HG03103 (cell line): ENCODE data around the gene MYOM1.
"Not testable (repeated sequence)": the region's sequence is repeated elsewhere in the genome, so short reads cannot be mapped to it uniquely, and the experiment has no call there.

Experiments
- ATAC-seq: cut with Tn5 transposase; IDR thresholded peaks from one replicate; pipeline ENCODE4 v1.9.1; 2021; ENCODE audit warnings: low read depth; ENCODE audit not compliant: unreplicated experiment

MYOM1 gene

DNA sequence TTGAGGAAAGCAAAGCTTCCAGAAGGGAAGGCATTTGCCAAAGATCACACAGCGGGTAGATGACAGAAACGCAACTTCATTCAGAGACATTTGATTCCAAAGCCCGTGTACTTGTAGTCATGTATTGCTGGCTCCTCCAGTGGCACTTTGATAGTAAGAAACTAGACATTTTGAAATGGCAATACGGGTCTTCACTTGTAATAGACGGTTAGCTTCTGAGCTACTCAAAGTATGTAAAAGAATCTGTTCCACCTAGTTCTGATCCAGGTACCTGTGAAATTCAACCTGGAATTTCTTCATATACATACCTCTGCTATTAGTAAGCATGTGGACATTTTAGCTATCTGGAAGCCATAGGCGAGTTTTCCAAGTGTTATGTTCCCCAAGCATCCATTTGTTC is 1.7 kb upstream of the MYOM1 start:
- no peak for ATAC-seq

DNA sequence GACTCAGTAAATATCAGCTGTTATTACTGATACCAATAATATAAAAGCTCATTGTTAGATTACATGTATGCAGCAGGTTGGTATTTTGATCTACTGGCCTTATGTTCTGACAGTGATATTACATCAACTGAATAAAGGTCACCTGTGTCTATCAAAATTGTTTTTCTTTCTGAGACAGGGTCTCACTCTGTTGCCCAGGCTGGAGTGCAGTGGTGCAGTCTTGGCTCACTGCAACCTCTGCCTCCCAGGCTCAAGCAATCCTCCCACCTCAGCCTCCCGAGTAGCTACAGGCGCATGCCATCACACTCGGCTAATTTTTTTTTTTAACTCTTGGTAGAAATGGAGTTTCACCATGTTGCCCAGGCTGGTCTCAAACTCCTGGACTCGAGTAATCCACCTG is 1.1 kb upstream of the MYOM1 start:
- ATAC-seq, result not testable (repeated sequence)

DNA sequence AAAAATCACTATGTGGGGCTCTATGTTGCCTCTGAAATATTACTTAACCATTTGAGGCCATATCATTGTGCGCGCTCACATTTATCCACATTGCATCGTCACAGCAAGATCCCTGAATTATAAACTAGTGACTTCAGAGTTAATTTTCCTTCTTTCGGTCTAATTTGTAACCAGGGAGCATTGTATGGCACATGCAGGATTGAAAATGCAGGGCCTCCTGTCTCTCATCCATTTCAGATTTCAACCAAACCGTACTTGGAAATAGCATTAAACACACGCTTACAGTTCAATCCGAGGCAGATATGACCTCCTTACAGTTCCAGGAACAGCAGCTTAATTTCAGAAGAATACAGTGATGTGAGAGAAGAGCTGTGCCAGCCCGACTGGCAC is 532 bp downstream of the MYOM1 start:
- ATAC-seq, result no peak

DNA sequence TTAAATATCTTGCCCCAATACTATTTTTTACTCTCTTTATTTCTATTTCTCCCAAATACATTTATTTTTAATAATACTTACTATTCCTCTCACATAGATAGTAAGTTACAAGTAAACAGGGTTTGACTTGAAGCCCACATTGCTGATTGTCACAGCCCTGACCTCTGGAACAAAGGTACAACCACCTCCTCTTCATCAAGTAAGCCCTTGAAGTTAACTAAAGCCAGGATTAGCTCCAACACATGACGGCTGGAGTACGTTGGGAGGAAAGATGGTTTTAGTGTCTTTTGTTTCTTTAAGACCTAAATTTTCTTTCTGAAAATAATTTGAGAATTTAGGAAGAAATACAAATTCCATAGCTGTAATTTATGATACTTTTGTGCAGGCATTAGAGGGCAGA is 949 bp downstream of the MYOM1 start:
- no peak for ATAC-seq

DNA sequence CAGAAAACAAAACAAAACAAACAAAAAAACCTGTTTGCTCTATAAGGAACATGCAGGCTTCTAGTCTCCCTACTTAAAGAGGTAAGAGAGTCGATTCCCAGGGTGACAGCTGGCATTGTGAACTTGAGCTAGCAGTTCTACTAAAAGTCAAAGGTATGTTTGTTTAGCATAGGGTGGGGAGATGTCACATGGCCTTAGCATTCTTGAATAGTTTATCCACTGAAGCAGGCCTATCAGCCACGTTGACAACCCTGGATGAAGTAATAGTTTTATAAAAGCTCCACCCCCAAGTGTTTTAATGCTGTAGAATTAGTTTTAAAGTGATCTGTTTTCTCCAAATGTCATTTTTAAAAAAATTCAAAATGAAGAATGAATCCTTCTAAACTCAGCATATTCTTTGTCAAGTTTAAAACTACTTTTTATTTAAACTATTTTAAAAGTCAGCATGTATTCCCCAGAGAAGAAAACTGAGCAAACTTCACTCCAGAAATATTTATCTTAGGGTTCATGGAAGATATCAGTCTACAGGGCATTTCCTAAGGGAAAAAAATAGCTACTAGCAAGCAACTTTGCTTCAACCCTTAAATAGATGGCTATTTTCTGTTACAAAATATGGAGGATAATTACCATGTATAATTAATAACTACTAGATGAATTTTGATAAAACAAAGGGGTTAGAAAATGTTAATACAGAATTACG is 1.7 kb downstream of the MYOM1 start:
- ATAC-seq, result no peak

DNA sequence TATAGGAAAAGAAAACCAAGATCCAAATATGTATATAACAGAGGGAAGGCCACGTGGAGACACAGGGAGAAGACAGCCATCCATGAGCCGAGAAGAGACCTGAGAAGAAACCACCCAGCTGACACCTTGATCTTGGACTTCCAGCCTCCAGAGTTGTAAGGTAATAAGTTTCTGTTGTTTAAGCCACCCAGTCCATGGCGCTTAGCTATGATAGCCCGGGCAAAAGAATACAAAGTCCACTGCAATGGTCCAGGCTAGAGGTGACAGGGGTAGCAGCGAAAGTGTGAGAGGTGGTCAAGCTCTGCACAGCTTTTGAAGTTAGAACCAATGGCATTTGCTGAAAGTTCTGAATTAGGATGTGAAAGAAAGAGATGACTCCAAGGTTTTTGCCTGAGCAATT is 2.8 kb downstream of the MYOM1 start:
- ATAC-seq, result no peak

DNA sequence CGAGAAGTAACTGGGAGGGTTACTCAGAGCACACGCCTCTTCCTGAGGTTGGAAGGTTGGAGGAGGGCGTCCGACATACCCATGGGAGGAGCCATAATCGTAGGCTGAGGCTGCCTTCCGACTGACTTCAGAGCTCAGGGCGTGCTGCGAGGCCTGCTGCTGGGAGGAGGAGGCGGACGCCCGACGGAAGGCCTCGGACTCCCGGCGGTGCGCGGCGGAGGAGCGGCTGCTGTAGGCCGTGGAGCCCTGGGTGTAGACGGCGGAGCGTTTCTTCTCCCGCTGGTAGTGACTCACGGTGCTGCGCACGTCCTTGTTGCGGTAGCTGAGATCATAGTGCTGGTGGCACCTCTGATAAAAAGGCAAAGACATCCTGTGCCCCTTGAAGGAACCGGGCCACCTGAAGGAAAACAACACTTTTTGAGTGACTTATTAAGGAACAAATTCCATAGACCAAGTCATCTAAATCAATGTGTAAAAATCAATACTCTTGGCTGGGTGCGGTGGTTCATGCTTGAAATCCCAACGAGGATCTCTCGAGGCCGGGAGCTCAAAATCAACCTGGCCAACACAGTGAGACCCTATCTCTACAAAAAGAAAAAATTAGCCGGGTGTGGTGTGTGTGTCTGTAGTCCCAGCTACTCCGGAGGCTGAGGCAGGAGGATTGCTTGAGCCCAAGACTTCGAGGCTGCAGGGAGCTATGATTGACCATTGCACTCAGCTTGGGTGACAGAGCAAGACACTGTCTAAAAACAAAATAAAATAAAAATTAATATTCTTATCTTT is 4.7 kb downstream of the MYOM1 start:
- no peak for ATAC-seq

DNA sequence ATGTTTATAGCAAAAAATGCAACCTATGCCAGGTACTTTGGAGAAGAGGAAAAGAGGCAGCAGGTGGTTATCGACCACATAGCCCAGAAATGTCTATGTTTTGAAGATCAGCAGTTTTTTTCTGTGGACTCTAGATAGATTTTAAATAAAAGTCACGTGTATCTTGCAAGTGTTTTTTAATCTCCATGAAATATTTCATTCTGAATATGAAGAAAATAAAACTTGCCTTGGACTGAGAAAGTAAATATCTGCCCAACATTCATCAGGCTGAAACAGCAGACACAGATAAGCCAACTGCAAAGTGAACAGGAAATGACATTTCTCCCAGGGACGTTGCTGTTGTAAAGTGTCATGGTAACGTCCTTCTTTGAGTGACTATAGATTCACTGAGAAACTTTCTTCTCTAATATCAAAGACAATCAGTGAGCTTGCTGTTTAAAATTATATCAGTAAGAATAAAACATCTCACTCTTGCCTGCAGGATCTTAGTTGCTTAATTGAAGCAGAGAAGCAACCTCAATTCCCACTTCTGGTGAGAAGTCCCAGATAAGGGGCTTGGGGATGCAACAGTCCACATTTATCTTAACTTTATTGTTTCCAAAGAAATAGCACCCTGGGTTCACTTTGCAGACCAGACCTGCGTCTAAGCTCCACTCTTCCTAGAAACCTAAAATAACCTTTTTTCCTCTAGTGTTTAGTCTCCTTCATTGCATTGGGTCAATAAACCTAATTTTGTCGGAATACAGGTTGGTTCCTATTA is 6.3 kb downstream of the MYOM1 start:
- no peak for ATAC-seq

DNA sequence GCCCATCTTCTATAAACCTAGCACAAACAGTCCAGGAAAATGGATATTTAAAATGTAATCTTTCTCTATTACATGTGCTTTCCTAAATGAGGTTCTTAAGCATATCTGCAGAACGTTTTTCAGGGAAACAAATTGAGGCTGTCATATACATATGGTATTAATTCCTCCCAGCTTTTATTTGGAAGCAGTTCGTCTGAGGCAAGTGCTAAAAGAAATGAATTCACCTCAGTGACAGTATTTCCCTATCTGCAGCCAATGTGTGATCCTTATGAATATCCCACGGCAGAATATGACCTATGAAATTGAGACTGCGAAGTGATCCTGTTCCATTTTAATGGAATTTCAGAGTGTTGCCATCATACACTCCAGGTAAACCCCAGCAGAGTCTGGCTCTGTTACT is 7.1 kb downstream of the MYOM1 start:
- no peak for ATAC-seq

DNA sequence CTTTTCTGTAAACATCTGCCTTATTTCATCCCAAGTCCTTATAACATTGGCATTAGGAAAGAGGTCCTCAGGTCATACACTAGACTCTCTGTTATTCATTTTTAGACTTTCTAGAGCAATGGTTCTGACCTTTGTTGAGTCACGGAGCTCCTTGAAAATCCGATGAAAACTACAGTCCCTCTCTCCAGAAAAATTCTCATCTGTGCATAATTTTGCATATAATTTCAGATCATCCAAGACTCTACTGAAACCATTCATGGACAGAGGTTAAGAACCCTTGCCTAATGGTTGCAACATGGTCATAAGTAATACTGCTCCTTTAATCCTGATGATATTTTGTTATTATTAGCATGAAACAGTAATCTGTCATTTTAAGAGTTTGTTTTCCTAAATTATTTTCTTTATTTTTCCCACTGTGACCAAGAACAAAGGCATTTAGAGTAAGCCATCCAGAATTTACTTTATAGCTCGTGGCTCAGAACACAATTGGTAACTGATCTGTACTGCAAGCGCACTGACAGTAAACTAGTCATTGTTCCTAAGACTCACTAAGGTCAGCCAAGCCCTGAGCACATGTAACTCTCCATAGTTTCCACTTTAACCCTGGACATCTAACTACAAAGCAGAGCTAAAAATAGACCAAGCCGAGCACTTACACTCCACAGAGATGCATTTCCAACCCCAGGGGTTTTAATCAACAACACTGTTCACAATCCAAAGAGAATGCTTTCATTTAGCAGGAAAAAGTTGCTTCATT is 8.4 kb downstream of the MYOM1 start:
- no peak for ATAC-seq

DNA sequence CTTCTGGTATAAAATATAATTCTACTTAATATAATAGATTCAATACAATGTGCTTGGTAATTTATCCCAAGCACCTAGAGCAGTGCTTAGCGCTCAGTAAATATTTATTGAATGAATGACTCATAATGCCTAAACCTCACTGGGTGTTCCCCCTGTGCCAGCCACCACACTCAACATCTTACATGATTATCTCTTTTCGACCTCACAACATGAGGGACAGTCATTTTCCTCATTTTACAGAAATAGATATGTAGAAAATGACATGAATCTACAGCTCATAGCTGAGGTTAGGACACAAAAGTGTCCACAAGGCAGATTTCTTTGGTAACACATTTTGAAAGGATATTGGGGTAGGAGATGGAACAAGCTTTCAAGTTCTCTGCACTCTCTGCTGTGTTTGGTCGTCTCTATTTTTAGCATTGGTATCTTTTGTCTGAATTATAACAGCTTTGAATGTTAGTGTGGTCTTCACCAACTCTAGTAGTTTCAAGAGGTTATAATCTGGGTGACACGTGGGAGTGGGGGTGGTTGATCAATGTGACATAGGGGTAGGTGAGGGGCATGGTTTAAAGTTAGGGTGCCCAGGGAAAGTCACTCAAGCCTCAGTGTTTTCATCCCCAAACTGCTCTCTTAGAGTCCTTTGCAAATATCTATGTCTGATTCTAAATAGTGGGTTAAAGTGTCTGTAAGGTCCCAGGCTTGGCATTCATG is 9.8 kb downstream of the MYOM1 start:
- ATAC-seq, result peak; percentile 76

DNA sequence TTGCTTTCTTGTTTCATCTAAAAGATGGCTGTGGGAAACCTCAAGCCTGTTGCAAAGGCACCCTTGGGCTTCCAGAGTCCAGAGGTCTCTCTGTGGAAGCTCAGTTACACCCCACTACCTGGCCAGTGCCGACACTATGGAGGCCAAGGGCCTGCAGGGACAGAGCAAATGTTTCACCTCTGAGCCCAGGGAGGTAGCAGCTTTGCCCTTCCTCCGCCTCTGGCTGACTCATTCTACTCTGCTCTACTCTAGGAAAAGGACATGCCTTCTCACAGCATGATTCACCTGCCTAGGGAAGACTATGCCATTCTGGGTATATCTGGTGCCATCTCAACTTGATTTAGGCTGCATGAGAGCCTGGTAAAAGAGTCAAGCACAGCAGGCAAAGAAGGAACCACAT is 12.2 kb downstream of the MYOM1 start:
- ATAC-seq, result no peak

DNA sequence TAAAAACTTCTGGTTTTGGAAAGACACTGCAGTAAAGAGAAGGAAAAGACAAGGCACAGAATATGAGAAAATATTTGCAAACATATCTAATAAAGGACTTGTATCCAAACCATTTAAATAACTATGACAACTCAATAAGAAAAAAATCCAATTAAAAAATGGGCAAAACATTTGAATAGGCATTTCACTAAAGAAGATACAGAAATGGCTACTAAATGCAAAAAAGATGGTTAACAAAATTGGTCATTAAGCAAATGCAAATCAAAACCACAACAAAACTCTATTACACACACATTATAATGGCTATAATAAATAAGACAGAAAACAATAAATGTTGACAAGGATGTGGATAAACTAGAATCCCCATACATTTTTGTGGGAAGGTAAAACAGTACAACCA is 14.5 kb downstream of the MYOM1 start:
- ATAC-seq, result no peak

DNA sequence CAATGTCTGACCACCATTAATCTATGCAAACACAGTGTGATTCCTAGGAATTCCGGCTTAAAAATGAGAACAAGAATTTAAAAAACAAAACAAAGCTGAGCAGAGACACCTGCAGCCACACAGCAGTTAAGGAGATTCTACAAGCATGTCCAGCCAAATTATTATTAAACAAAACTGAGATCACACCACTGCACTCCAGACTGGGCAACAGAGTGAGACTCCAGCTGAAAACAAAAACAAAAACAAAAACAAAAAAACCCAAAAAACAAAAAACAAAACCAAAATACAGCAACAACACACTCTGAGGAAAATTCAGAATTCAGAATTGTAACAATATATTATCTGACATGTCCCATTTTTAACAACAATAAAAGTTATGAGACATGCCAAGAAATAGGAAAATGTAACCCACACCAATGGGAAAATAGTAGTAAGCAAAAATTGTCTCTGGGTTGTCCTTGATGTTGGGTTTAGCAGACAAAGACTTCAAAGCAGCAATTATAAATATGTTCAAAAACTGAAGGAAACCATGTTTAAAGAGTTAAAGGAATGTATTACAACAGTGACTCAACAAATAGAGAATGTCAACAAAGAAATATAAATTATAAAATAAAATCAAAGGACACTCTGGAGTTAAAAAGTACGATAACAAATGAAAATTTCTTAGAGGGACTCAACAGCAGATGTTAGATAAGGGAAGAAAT is 19.7 kb downstream of the MYOM1 start:
- no peak for ATAC-seq

DNA sequence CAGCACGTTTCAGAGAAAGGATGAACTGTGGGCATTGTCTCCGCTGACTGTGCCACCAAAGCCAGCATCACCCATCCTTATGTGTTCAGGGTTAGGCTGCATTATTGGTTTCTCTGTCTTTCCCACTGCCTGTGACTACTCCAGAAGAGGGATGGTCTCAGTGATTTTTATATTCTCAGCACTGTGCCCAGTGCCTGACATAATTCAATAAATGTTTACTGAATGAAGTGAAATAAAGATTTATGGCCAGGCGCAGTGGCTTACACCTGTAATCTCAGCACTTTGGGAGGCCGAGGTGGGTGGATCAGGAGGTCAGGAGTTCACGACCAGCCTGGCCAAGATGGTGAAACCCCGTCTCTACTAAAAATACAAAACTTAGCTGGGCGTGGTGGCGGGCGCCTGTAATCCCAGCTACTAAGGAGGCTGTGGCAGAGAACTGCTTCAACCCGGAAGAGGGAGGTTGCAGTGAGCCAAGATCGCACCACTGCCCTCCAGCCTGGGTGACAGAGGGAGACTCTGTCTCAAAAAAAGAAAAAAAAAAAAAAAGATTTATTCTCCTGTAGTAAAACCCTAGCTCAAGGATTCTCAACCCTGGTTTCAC is 21.4 kb downstream of the MYOM1 start:
- ATAC-seq, result not testable (repeated sequence)

DNA sequence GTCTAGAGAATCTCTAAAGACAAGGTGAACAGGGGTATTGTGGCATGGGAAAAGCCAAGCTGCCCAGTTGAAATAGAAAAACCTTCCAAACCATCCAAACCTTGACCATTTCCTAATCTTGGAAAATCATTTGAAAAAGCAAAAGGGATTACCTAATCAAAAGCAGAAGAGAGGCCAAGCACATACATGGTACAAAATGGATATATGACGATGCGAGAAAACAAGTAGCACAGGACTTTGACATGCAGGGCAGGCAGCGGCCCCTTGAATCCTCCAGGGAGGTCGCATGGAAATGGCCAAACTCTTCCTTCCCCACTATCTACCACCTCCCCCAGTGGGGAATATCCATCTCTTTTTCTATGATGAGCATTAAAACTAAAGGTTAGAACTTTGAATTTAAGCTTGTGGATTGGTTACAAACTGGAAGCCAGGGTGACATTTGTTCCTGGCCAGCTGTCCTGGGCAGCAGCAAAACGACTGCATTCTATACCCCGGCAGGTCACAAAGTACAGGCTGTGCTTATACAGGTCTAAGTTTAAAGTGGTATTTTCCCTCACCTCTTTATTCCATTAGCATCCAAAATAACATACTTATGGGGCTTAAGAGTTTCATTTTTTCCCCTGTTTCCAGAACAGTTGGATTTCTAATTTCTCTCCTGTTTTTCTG is 24.7 kb downstream of the MYOM1 start:
- ATAC-seq, result no peak

DNA sequence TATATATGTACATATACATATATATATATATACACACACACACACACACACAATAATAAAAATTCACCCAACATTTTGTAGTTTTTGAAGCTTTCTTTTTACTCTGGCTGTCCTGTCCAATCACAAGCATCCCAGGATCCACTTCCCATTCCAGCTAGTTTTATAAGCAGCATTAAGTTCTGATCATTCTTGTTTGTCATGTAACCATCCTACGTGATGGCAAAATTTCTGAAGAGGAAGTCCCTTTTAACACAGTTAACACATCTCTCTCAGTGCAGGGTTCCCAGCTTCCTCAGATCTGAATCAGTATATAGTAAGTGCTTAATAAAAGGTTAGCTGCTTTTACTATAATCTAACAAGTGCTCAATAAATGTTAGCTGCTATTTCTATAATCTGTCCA is 26.4 kb downstream of the MYOM1 start:
- no peak for ATAC-seq

DNA sequence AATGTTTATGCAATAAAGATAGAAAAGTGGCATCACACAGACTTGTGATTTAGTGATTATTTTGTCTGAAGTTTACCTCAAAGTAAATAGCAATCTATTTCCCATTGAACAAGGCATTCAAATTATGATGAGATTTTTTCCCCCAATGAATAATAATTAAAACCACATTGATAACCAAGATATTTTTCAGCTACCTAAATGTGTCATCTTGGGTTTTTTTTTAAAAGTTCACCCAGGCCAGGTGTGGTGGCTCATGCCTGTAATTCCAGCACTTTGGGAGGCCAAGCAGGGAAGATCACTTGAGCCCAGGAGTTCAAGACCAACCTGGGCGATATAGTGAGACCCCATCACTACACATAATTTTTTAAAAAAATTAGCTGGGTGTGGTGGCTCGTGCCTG is 27.0 kb downstream of the MYOM1 start:
- ATAC-seq, result no peak

DNA sequence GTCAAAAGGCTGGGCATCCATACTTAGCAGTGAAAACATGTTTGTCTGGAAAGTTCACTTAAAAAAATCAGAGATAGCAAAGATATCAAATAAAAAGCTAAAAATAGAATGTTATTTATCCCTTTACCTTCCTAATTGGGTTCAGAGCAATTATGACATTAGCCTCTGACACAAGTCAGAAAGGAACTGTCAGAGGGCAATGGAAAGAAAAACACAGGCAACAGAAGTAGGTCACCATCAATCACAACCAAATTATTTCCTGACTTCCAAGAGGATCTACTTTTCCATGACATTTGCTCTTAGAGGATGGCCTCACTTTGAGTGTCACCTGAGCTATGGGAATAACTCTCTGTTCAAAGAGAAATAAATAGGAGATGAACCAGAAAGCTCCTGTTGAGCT is 27.5 kb downstream of the MYOM1 start:
- ATAC-seq, result no peak
